HCT116 (cell line): Measurements from ENCODE around the gene IVD. TPM values are rescaled to one million over a fixed set of nuclear protein-coding genes. Genes with fewer than 3 reads are reported as not detected.

ENCODE experiments used
- ATAC-seq: fragments of 200-7000 bp; cut with Tn5 transposase; 2 replicates; pipeline ENCODE4 v1.9.1; 2020; ENCODE audit warnings: mild to moderate bottlenecking, moderate library complexity
- BruUV-seq: library from RNA; stranded (reverse); fragments of 400-500 nt; replicated peaks from 2 replicates; lab custom pipeline; 2021; lab: Mats Ljungman, UMichigan
- CTCF ChIA-PET: fragments of 300-600 bp; sonication (Branson Sonifier 250); formaldehyde crosslinking; loops from one replicate; lab custom pipeline; 2021; ENCODE audit warnings: antibody characterized with exemption; lab: Charles Lee
- POLR2A ChIA-PET: fragments of 300-600, 350-600 bp; sonication (Branson Sonifier 250); formaldehyde crosslinking; loops from one replicate; lab custom pipeline; 2021; ENCODE audit warnings: antibody characterized with exemption; lab: Charles Lee
- RAD21 ChIA-PET, 2 experiments: fragments of 300-600 bp; sonication (Branson Sonifier 250); formaldehyde crosslinking; loops; one replicate each; lab custom pipeline; 2023; ENCODE audit warnings: low total read pairs in 2 of 2; ENCODE audit not compliant: uncharacterized antibody in 2 of 2, unreplicated experiment in 2 of 2, low non-redundant PET in 1 of 2; lab: Charles Lee
- DNase-seq: peaks from one replicate; pipeline ENCODE4 v3.0.0-alpha.2; 2010; ENCODE audit warnings: low read depth, low spot score
- H2AFZ ChIP-seq: fragments of 200-600 bp; shearing (Covaris generic), sonication (generic); 2 replicates; pipeline ENCODE4 v1.6.1; 2017; ENCODE audit warnings: low read depth, mixed run types, mixed read lengths, antibody characterized with exemption, low read length; ENCODE audit not compliant: poor library complexity, severe bottlenecking
- H3K27ac ChIP-seq: 2 replicates; pipeline ENCODE4 v1.5.1; 2012; ENCODE audit warnings: low read depth, low read length
- H3K27me3 ChIP-seq: fragments of 200-600 bp; sonication (generic); 2 replicates; pipeline ENCODE4 v1.6.1; 2016; ENCODE audit warnings: mixed run types, low read length, mixed read lengths; ENCODE audit not compliant: insufficient read depth
- H3K36me3 ChIP-seq, 2 experiments: fragments of 200-500 bp in 1 of 2; fragments of 200-600 bp in 1 of 2; sonication (Bioruptor generic) in 1 of 2; sonication (generic) in 1 of 2; 2 replicates each; pipeline versions ENCODE4 v1.5.1 to v1.6.1; 2014 to 2016; ENCODE audit warnings: low read length in 2 of 2, inconsistent platforms in 1 of 2, mixed read lengths in 1 of 2, mixed run types in 1 of 2; ENCODE audit not compliant: insufficient read depth in 2 of 2, control insufficient read depth in 1 of 2
- H3K4me1 ChIP-seq, 2 experiments: fragments of 200-600 bp in 1 of 2; sonication (generic) in 1 of 2; 2 replicates each; pipeline versions ENCODE4 v1.5.1 to v1.6.1; 2012 to 2017; ENCODE audit warnings: low read length in 2 of 2, inconsistent platforms in 1 of 2, mild to moderate bottlenecking in 1 of 2, mixed read lengths in 1 of 2, mixed run types in 1 of 2, moderate library complexity in 1 of 2; ENCODE audit not compliant: insufficient read depth in 2 of 2, control insufficient read depth in 1 of 2
- H3K4me2 ChIP-seq: fragments of 200-600 bp; sonication (generic); 2 replicates; pipeline ENCODE4 v1.6.1; 2017; ENCODE audit warnings: mixed run types, low read length, mixed read lengths
- H3K4me3 ChIP-seq, 2 experiments: fragments of 200-600 bp in 1 of 2; sonication (generic) in 1 of 2; replicated peaks in 1 of 2; 2 replicates each; pipeline ENCODE4 v1.5.1; 2011 to 2016; ENCODE audit warnings: low read length in 2 of 2, control low read depth in 1 of 2, low read depth in 1 of 2, mild to moderate bottlenecking in 1 of 2, mixed read lengths in 1 of 2, mixed run types in 1 of 2
- H3K79me2 ChIP-seq: fragments of 200-600 bp; sonication (generic); 2 replicates; pipeline ENCODE4 v1.6.1; 2017; ENCODE audit warnings: mild to moderate bottlenecking, mixed run types, low read length, moderate library complexity, mixed read lengths; ENCODE audit not compliant: insufficient read depth
- H3K9ac ChIP-seq: fragments of 200-600 bp; sonication (generic); 2 replicates; pipeline ENCODE4 v1.6.1; 2016; ENCODE audit warnings: low read length, mixed read lengths
- H3K9me2 ChIP-seq: fragments of 200-600 bp; sonication (generic), shearing (Covaris generic); 2 replicates; pipeline ENCODE4 v1.6.1; 2017; ENCODE audit warnings: mixed run types, mild to moderate bottlenecking, moderate library complexity; ENCODE audit not compliant: insufficient read depth
- H3K9me3 ChIP-seq, 2 experiments: fragments of 200-500 bp in 1 of 2; fragments of 200-600 bp in 1 of 2; sonication (Bioruptor generic) in 1 of 2; sonication (generic) in 1 of 2; 2 replicates each; pipeline ENCODE4 v1.6.1; 2014 to 2017; ENCODE audit warnings: low read length in 2 of 2, mixed read lengths in 2 of 2, inconsistent platforms in 1 of 2, low read depth in 1 of 2, mild to moderate bottlenecking in 1 of 2, mixed run types in 1 of 2, moderate library complexity in 1 of 2; ENCODE audit not compliant: control insufficient read depth in 1 of 2, insufficient read depth in 1 of 2
- H4K20me1 ChIP-seq: fragments of 200-600 bp; sonication (generic), shearing (Covaris generic); 2 replicates; pipeline ENCODE4 v1.6.1; 2017; ENCODE audit warnings: mixed run types, mild to moderate bottlenecking, moderate library complexity; ENCODE audit not compliant: insufficient read depth
- CBX3 ChIP-seq: IDR thresholded peaks from 2 replicates; pipeline ENCODE4 v1.6.1; 2012; ENCODE audit warnings: low read depth
- EZH2phosphoT487 ChIP-seq: fragments of 200-600 bp; IDR thresholded peaks from 2 replicates; pipeline ENCODE4 v1.6.1; 2018; ENCODE audit warnings: antibody characterized with exemption, borderline replicate concordance
- FOSL1 ChIP-seq: IDR thresholded peaks from 2 replicates; pipeline ENCODE4 v1.6.1; 2012; ENCODE audit warnings: low read depth
- JUND ChIP-seq: IDR thresholded peaks from 2 replicates; pipeline ENCODE4 v1.6.1; 2012
- POLR2AphosphoS5 ChIP-seq: IDR thresholded peaks from 2 replicates; pipeline ENCODE4 v1.6.1; 2011; ENCODE audit warnings: mild to moderate bottlenecking, low read depth, low read length, moderate library complexity
- RAD21 ChIP-seq: IDR thresholded peaks from 2 replicates; pipeline ENCODE4 v1.6.1; 2012; ENCODE audit warnings: low read depth, mild to moderate bottlenecking
- ZFX ChIP-seq: fragments of 450-650 bp; IDR thresholded peaks from 2 replicates; pipeline ENCODE4 v1.6.1; 2017
- ZNF274 ChIP-seq: fragments of 200-500 bp; sonication (Bioruptor generic); IDR thresholded peaks from 2 replicates; pipeline ENCODE4 v1.6.1; 2014; ENCODE audit warnings: mild to moderate bottlenecking, low read depth, low read length, inconsistent platforms
- intact Hi-C: fragments of 100-400 bp; cut with micrococcal nuclease; formaldehyde crosslinking; loops from 2 replicates; pipeline ENCODE4 v1.10.0; 2022
- total RNA-seq: library from RNA; stranded (reverse); gene quantifications from one replicate; pipeline ENCODE4 v1.2.1, GENCODE V29; 2021; ENCODE audit not compliant: unreplicated experiment
- TF ChIP-seq, protein P1 (sequence below): IDR thresholded peaks from 2 replicates; pipeline ENCODE4 v1.6.1; 2012

The IVD gene
- total RNA-seq, 1 experiment from 2014 or later, result 65.6 TPM

DNA sequence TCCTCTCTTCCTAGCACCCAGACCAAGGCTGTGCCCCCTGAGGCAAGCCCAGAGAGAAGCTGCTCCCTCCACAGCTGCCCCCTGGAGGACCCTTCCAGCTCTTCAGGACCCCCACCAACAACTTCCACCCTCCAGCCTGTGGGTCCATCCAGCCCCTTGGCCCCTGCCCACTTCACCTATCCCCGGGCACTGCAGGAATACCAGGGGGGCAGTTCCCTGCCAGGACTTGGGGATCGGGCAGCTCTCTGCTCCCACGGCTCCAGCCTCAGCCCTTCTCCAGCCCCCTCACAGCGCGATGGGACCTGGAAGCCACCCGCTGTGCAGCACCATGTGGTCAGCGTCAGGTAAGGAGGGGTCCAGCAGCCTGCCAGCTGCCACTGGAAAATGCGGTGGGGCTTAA, 42.0 kb upstream of the IVD start:
- ChIA-PET CTCF (interaction anchor here (0.9 kb wide), 1 partner anchor 19 kb away, joined by 3 read pairs; the partner anchor contains the start of gene KNSTRN), POLR2A (no interaction called here), RAD21 (no interaction called here)
- Histone ChIP-seq H3K4me3 (no peak overlapping the region), H3K79me2 (no peaks in the 10 kb centered on the region), H3K27me3 (no peaks in the 10 kb centered on the region), H3K9me2 (no peaks in the 10 kb centered on the region), H3K4me1 (peaks cover 12 to 21% of the 10 kb centered on the region in 2 experiments; a peak in 3 of 4 replicates), H2AFZ (no peak overlapping the region), H3K27ac (no peak overlapping the region), H3K9ac (no peak overlapping the region), H3K36me3 (no peaks in the 10 kb centered on the region), H3K9me3 (no peaks in the 10 kb centered on the region), H3K4me2 (no peak overlapping the region), H4K20me1 (no peaks in the 10 kb centered on the region)
- DNase-seq, result no peak
- ATAC-seq, result no peak
- no peak for TF ChIP-seq ZNF274
- TF ChIP-seq FOSL1, result no peak
- no peak for TF ChIP-seq POLR2AphosphoS5
- TF ChIP-seq CBX3, result no peak
- no peak for TF ChIP-seq ZFX
- no peak for TF ChIP-seq JUND
- TF ChIP-seq, protein P1, sequence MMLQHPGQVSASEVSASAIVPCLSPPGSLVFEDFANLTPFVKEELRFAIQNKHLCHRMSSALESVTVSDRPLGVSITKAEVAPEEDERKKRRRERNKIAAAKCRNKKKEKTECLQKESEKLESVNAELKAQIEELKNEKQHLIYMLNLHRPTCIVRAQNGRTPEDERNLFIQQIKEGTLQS, result no peak
- no TSS peak for BruUV-seq
- intact Hi-C loops, result no loop called here

DNA sequence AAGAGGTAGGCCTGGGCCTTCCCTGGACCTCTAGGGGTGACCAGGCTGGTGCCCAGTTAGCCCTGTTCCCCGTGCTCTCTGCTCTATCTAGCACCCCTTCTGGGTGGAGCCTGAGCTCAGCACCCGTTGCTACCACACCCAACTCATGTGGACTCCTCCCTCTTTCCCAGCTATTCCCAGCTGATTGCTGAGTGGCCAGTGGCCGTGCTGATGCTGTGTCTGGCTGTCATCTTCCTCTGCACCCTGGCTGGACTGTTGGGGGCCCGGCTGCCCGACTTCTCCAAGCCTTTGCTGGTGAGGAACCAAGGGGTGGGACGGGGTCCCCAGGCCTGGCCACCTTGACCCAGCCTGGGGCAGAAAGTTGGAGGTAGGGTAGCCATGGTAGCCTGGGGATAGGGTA, 41.3 kb upstream of the IVD start:
- ChIA-PET RAD21 (no interaction called here), POLR2A (no interaction called here), CTCF (interaction anchor here (0.9 kb wide), 1 partner anchor 18 kb away, joined by 3 read pairs; the partner anchor contains the start of gene KNSTRN)
- intact Hi-C loops, result no loop called here
- no TSS peak for BruUV-seq
- Histone ChIP-seq H3K4me1 (peaks cover 7 to 16% of the 10 kb centered on the region in 2 experiments; a peak in 3 of 4 replicates), H4K20me1 (no peaks in the 10 kb centered on the region), H3K4me3 (no peak overlapping the region), H3K27ac (no peak overlapping the region), H2AFZ (no peak overlapping the region), H3K4me2 (no peak overlapping the region), H3K9me3 (no peaks in the 10 kb centered on the region), H3K79me2 (no peaks in the 10 kb centered on the region), H3K36me3 (no peaks in the 10 kb centered on the region), H3K9me2 (no peaks in the 10 kb centered on the region), H3K9ac (no peak overlapping the region), H3K27me3 (no peaks in the 10 kb centered on the region)
- DNase-seq (no peak), ATAC-seq (no peak)
- TF ChIP-seq EZH2phosphoT487 (no peak), RAD21 (no peak)
